ENCODE results near the gene TMEM125. TPM values are rescaled to one million over a fixed set of nuclear protein-coding genes. Genes with fewer than 3 reads are reported as not detected.
A peak's percentile ranks its signal among the peaks of the same experiment; 100 is the strongest.

TMEM125 gene
- total and polyA plus RNA-seq, 10 of the 15 experiments (the other 5 are each of a cell fraction or from before 2014, with no cell fraction given) = 0.28 TPM; not detected in 9

- no peaks in the 10 kb centered on the region for H3K79me2 ChIP-seq (ENCODE audit: control insufficient read depth, insufficient read depth, low read length)
- SMC1A ChIA-PET (ENCODE audit: uncharacterized antibody, unreplicated experiment) = interaction anchor here (0.5 kb wide), 1 partner anchor 863 kb away, joined by 3 read pairs; no protein-coding TSS in a partner anchor
- DNase-seq (ENCODE audit: low read depth, low spot score) (no peak), FAIRE-seq (no peak), ATAC-seq (peak; percentile 56)
- no peaks in the 10 kb centered on the region for H4K20me1 ChIP-seq (ENCODE audit: control insufficient read depth, insufficient read depth)
- H3K27ac ChIP-seq (ENCODE audit: control insufficient read depth, insufficient read depth) = no peak overlapping the region
- BruUV-seq (replicated peaks) = no TSS peak
- H3K4me2 ChIP-seq (ENCODE audit: control insufficient read depth, insufficient read depth) = no peak overlapping the region
- RAD21 ChIA-PET (ENCODE audit: unreplicated experiment) = no interaction called here
- no peaks in the 10 kb centered on the region for H3K9me3 ChIP-seq (replicated peaks; ENCODE audit: control insufficient read depth, insufficient read depth, low read length)
- no peak overlapping the region for H3K9ac ChIP-seq (ENCODE audit: control insufficient read depth, insufficient read depth, low read length)
- H3K36me3 ChIP-seq (ENCODE audit: control insufficient read depth in 2 of 2, insufficient read depth in 2 of 2, low read length in 1 of 2) = no peaks in the 10 kb centered on the region
- no peak overlapping the region for H2AFZ ChIP-seq (ENCODE audit: control insufficient read depth, low read depth, low read length)
- no peak overlapping the region for H3K4me3 ChIP-seq
- CTCF ChIA-PET = interaction anchor here (0.6 kb wide), 1 partner anchor 1277 kb away, joined by 6 read pairs; no protein-coding TSS in a partner anchor
- H3K27me3 ChIP-seq (replicated peaks in 1 of 2; ENCODE audit: control insufficient read depth in 2 of 2, insufficient read depth in 2 of 2, low read length in 1 of 2) = no peaks in the 10 kb centered on the region
- WGBS (ENCODE audit: insufficient coverage, insufficient replicate concordance, low lambda C conversion rate, missing lambda C conversion rate) = 64% methylated on average over 15 of the region's 15 CpGs
- in situ Hi-C loops (cut with MboI) (no loop called here), intact Hi-C loops (cut with micrococcal nuclease; ENCODE audit: unreplicated experiment) (no loop called here)
- TF ChIP-seq JUND (IDR thresholded peaks at IDR 0.05; ENCODE audit: low read depth, low read length) = no peak
- no peak for TF ChIP-seq ZNF274 (IDR thresholded peaks at IDR 0.05; ENCODE audit: insufficient read depth, insufficient read length)
- no peak for TF ChIP-seq KAT2A (conservative IDR thresholded peaks at IDR 0.05; ENCODE audit: control insufficient read depth, low read depth, low read length)
- no peak for TF ChIP-seq MTA3 (IDR thresholded peaks at IDR 0.05; ENCODE audit: borderline replicate concordance, low read length)
- no peak for TF ChIP-seq ZZZ3 (IDR thresholded peaks at IDR 0.05; ENCODE audit: control insufficient read depth, insufficient read length, low read depth)
- TF ChIP-seq, protein P1, sequence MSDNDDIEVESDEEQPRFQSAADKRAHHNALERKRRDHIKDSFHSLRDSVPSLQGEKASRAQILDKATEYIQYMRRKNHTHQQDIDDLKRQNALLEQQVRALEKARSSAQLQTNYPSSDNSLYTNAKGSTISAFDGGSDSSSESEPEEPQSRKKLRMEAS (IDR thresholded peaks at IDR 0.05; ENCODE audit: low read depth, low read length) = no peak
- TF ChIP-seq CBFB (IDR thresholded peaks at IDR 0.05; ENCODE audit: low read depth) = no peak
- TF ChIP-seq MYB (IDR thresholded peaks at IDR 0.05; ENCODE audit: borderline replicate concordance, low read depth, low read length) = no peak
- no peak for TF ChIP-seq RFX5 (IDR thresholded peaks at IDR 0.05; ENCODE audit: low read depth, low read length)
- no peak for TF ChIP-seq BCL11A (IDR thresholded peaks at IDR 0.05; ENCODE audit: low read depth, low read length)
- TF ChIP-seq SMC3 (IDR thresholded peaks at IDR 0.05; ENCODE audit: borderline replicate concordance, low read length) = no peak
- no peak for TF ChIP-seq FOXK2 (IDR thresholded peaks at IDR 0.05)
- TF ChIP-seq MYC (IDR thresholded peaks at IDR 0.05; ENCODE audit: insufficient read depth, insufficient read length, insufficient replicate concordance, low read length, severe bottlenecking) = no peak
- TF ChIP-seq POU2F2 (IDR thresholded peaks at IDR 0.05; ENCODE audit: borderline replicate concordance, low read depth, low read length) = no peak
- TF ChIP-seq BACH1 (IDR thresholded peaks at IDR 0.05; ENCODE audit: borderline replicate concordance) = no peak
- no peak for TF ChIP-seq CREM (IDR thresholded peaks at IDR 0.05; ENCODE audit: low read depth)
- TF ChIP-seq, protein P2, sequence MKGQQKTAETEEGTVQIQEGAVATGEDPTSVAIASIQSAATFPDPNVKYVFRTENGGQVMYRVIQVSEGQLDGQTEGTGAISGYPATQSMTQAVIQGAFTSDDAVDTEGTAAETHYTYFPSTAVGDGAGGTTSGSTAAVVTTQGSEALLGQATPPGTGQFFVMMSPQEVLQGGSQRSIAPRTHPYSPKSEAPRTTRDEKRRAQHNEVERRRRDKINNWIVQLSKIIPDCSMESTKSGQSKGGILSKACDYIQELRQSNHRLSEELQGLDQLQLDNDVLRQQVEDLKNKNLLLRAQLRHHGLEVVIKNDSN (IDR thresholded peaks at IDR 0.05; ENCODE audit: borderline replicate concordance, extremely low read length, insufficient read depth, low read depth, low read length) = no peak
- no peak for TF ChIP-seq SMAD5 (IDR thresholded peaks at IDR 0.05; ENCODE audit: low read depth)
- no peak for TF ChIP-seq IRF3 (IDR thresholded peaks at IDR 0.05)
- POLR2A ChIA-PET = no interaction called here
- no peaks in the 10 kb centered on the region for H3K4me1 ChIP-seq (ENCODE audit: control insufficient read depth, insufficient read depth, low read length)
These were observed 48.2 kb downstream of the TMEM125 start for GRCh38 chr1:43317817-43318471.

All from GM12878 (cell line).